H1 (cell line): ENCODE results near the gene PLVAP. TPM values are rescaled to one million over a fixed set of nuclear protein-coding genes. Genes with fewer than 3 reads are reported as not detected.

Experiments used
- CTCF ChIA-PET: fragments of 300-600 bp; sonication (Branson Sonifier 250); formaldehyde crosslinking; loops from one replicate; lab custom pipeline; 2021; ENCODE audit not compliant: partially characterized antibody; lab: Charles Lee
- POLR2A ChIA-PET: fragments of 300-600 bp; sonication (Branson Sonifier 250); formaldehyde crosslinking; loops from one replicate; lab custom pipeline; 2021; ENCODE audit warnings: inconsistent platforms; ENCODE audit not compliant: partially characterized antibody; lab: Charles Lee
- DNase-seq, 2 experiments: peaks; one replicate each; pipeline versions ENCODE4 v3.0.0 to v3.0.0-alpha.2; 2010 to 2022; ENCODE audit warnings: low spot score in 2 of 2, low read depth in 1 of 2, mixed read lengths in 1 of 2
- FAIRE-seq: peaks from 2 replicates; lab custom pipeline; 2011; peaks lifted over from hg19 to GRCh38; lab: Jason Lieb, UNC
- H2AFZ ChIP-seq: 2 replicates; pipeline ENCODE4 v1.8.1; 2012; ENCODE audit warnings: low read length, inconsistent platforms
- H2AK5ac ChIP-seq: 2 replicates; pipeline ENCODE4 v1.6.1; 2013; ENCODE audit warnings: low read depth, low read length
- H2BK120ac ChIP-seq: replicated peaks from 2 replicates; pipeline ENCODE3; 2013; ENCODE audit warnings: low read depth, low read length, inconsistent platforms
- H2BK12ac ChIP-seq: 2 replicates; pipeline ENCODE4 v1.6.1; 2013; ENCODE audit warnings: low read depth, low read length
- H2BK15ac ChIP-seq: 2 replicates; pipeline ENCODE4 v1.6.1; 2013; ENCODE audit warnings: low read length
- H2BK20ac ChIP-seq: 2 replicates; pipeline ENCODE4 v1.6.1; 2013; ENCODE audit warnings: low read length
- H2BK5ac ChIP-seq: 2 replicates; pipeline ENCODE4 v1.6.1; 2013; ENCODE audit warnings: low read depth, low read length
- H3K14ac ChIP-seq: 2 replicates; pipeline ENCODE4 v1.6.1; 2013; ENCODE audit warnings: inconsistent platforms; ENCODE audit not compliant: insufficient read length
- H3K18ac ChIP-seq: 2 replicates; pipeline ENCODE4 v1.6.1; 2013; ENCODE audit warnings: low read length; ENCODE audit errors: extremely low read depth
- H3K23ac ChIP-seq: 2 replicates; pipeline ENCODE4 v1.6.1; 2013; ENCODE audit warnings: inconsistent platforms; ENCODE audit not compliant: insufficient read length
- H3K23me2 ChIP-seq: 2 replicates; pipeline ENCODE4 v1.6.1; 2013; ENCODE audit warnings: low read depth, low read length
- H3K27ac ChIP-seq: 2 replicates; pipeline ENCODE4 v1.6.1; 2011; ENCODE audit warnings: low read depth, low read length, inconsistent platforms
- H3K27me3 ChIP-seq, 4 experiments: replicated peaks in 1 of 4; 1 replicate in 1 of 4; 2 replicates in 3 of 4; pipeline versions ENCODE4 v1.6.1 to v1.8.1; 2011 to 2013; ENCODE audit warnings: low read length in 3 of 4, mild to moderate bottlenecking in 3 of 4, inconsistent platforms in 2 of 4, mixed read lengths in 2 of 4, moderate library complexity in 1 of 4; ENCODE audit not compliant: control insufficient read depth in 3 of 4, insufficient read depth in 3 of 4; ENCODE audit errors: extremely low read depth in 1 of 4
- H3K36me3 ChIP-seq, 4 experiments: 2 replicates each; pipeline versions ENCODE4 v1.6.1 to v1.8.1; 2011 to 2013; ENCODE audit warnings: mild to moderate bottlenecking in 4 of 4, low read length in 3 of 4, moderate library complexity in 2 of 4, control low read depth in 1 of 4, inconsistent platforms in 1 of 4; ENCODE audit not compliant: insufficient read depth in 4 of 4, control insufficient read depth in 2 of 4
- H3K4ac ChIP-seq: replicated peaks from 2 replicates; pipeline ENCODE3; 2013; ENCODE audit warnings: low read length, low read depth, mixed read lengths, inconsistent platforms; ENCODE audit not compliant: insufficient read length
- H3K4me1 ChIP-seq, 4 experiments: replicated peaks in 1 of 4; 1 replicate in 1 of 4; 2 replicates in 3 of 4; pipeline versions ENCODE4 v1.6.1 to v1.8.1; 2011 to 2013; ENCODE audit warnings: low read length in 3 of 4, inconsistent platforms in 2 of 4, mixed read lengths in 1 of 4; ENCODE audit not compliant: insufficient read depth in 4 of 4, control insufficient read depth in 3 of 4
- H3K4me2 ChIP-seq, 2 experiments: 2 replicates each; pipeline versions ENCODE4 v1.6.1 to v1.8.1; 2011 to 2013; ENCODE audit warnings: low read depth in 2 of 2, low read length in 2 of 2, control low read depth in 1 of 2, inconsistent platforms in 1 of 2, mild to moderate bottlenecking in 1 of 2; ENCODE audit not compliant: insufficient read depth in 1 of 2
- H3K4me3 ChIP-seq, 4 experiments: fragments of 200-600, 300-600 bp in 1 of 4; sonication (generic), shearing (Covaris generic), sonication (Bioruptor Twin) in 1 of 4; 2 replicates each; pipeline versions ENCODE4 v1.5.1 to v1.8.1; 2011 to 2016; ENCODE audit warnings: low read length in 4 of 4, low read depth in 3 of 4, control low read depth in 2 of 4, inconsistent platforms in 2 of 4, mild to moderate bottlenecking in 2 of 4, mixed read lengths in 1 of 4, moderate library complexity in 1 of 4; ENCODE audit not compliant: insufficient read depth in 2 of 4; ENCODE audit errors: extremely low read depth in 1 of 4
- H3K56ac ChIP-seq: replicated peaks from 2 replicates; pipeline ENCODE3; 2013; ENCODE audit warnings: low read depth, mild to moderate bottlenecking, mixed read lengths, low read length, inconsistent platforms; ENCODE audit not compliant: insufficient read length
- H3K79me1 ChIP-seq: 2 replicates; pipeline ENCODE4 v1.6.1; 2013; ENCODE audit warnings: low read depth, low read length, control low read depth
- H3K79me2 ChIP-seq, 2 experiments: 2 replicates each; pipeline versions ENCODE4 v1.6.1 to v1.8.1; 2012 to 2013; ENCODE audit warnings: low read length in 2 of 2, mild to moderate bottlenecking in 2 of 2, inconsistent platforms in 1 of 2; ENCODE audit not compliant: insufficient read depth in 2 of 2, control insufficient read depth in 1 of 2
- H3K9ac ChIP-seq, 4 experiments: replicated peaks in 1 of 4; 1 replicate in 1 of 4; 2 replicates in 3 of 4; pipeline versions ENCODE4 v1.6.1 to v1.8.1; 2011 to 2013; ENCODE audit warnings: low read depth in 3 of 4, low read length in 3 of 4, control low read depth in 2 of 4, mild to moderate bottlenecking in 2 of 4, moderate library complexity in 2 of 4, inconsistent platforms in 1 of 4; ENCODE audit errors: extremely low read depth in 1 of 4
- H3K9me3 ChIP-seq, 2 experiments: 2 replicates each; pipeline versions ENCODE4 v1.6.1 to v1.8.1; 2012 to 2013; ENCODE audit warnings: mild to moderate bottlenecking in 2 of 2, moderate library complexity in 2 of 2, control low read depth in 1 of 2, inconsistent platforms in 1 of 2, low read depth in 1 of 2, low read length in 1 of 2, mixed read lengths in 1 of 2; ENCODE audit not compliant: insufficient read depth in 2 of 2
- H4K20me1 ChIP-seq, 2 experiments: replicated peaks in 1 of 2; 2 replicates each; pipeline versions ENCODE3 to v1.8.1; 2011 to 2013; ENCODE audit warnings: inconsistent platforms in 2 of 2, low read length in 2 of 2, mild to moderate bottlenecking in 1 of 2; ENCODE audit not compliant: insufficient read depth in 2 of 2, control insufficient read depth in 1 of 2
- H4K5ac ChIP-seq: 2 replicates; pipeline ENCODE4 v1.6.1; 2013; ENCODE audit warnings: low read length, low read depth, mixed read lengths, inconsistent platforms; ENCODE audit not compliant: insufficient read length
- H4K8ac ChIP-seq: 2 replicates; pipeline ENCODE4 v1.8.0; 2013; ENCODE audit warnings: mild to moderate bottlenecking, moderate library complexity, low read length, inconsistent platforms; ENCODE audit not compliant: insufficient read depth; ENCODE audit errors: extremely low read depth
- H4K91ac ChIP-seq: replicated peaks from 2 replicates; pipeline ENCODE3; 2013; ENCODE audit warnings: low read length, mixed read lengths, inconsistent platforms; ENCODE audit not compliant: insufficient read length
- CREB1 ChIP-seq: IDR thresholded peaks from 2 replicates; pipeline ENCODE4 v1.6.1; 2012; ENCODE audit warnings: inconsistent platforms
- RBBP5 ChIP-seq: IDR thresholded peaks from 2 replicates; pipeline ENCODE4 v1.7.1; 2012; ENCODE audit warnings: low read depth, mild to moderate bottlenecking, inconsistent platforms, low read length, moderate library complexity, borderline replicate concordance
- RFX5 ChIP-seq: IDR thresholded peaks from 2 replicates; pipeline ENCODE4 v1.6.1; 2011; ENCODE audit warnings: low read depth, low read length, improper control_type of control experiment, borderline replicate concordance
- ZNF274 ChIP-seq: IDR thresholded peaks from 2 replicates; pipeline ENCODE4 v1.7.0; 2012; ENCODE audit warnings: low read length, borderline replicate concordance; ENCODE audit errors: extremely low read depth
- WGBS, 2 experiments: shearing (Covaris generic) in 1 of 2; methylation state at CpG; one replicate each; pipeline versions ENCODE4 v1.1.6 to v1.1.7; 2013 to 2015; ENCODE audit warnings: low lambda C conversion rate in 2 of 2, mixed read lengths in 2 of 2, inconsistent platforms in 1 of 2, low coverage in 1 of 2, missing lambda C conversion rate in 1 of 2; ENCODE audit not compliant: insufficient replicate concordance in 2 of 2, insufficient coverage in 1 of 2, insufficient read length in 1 of 2; ENCODE audit errors: extremely low coverage in 1 of 2, missing lambda C conversion rate in 1 of 2; 5-methylcytosine and 5-hydroxymethylcytosine counted together
- polyA plus RNA-seq, 7 experiments: library from polyadenylated mRNA; depleted of rRNA in 3 of 7; stranded (reverse) in 5 of 7; unstranded in 2 of 7; fragments of >200 nt in 5 of 7; fragments of 200-250 nt in 2 of 7; gene quantifications; 1 replicate in 5 of 7; 2 replicates in 1 of 7; 4 replicates in 1 of 7; pipeline versions ENCODE4 v1.2.1 to v1.2.3, GENCODE V29; 2011 to 2013; ENCODE audit warnings: missing spikeins in 2 of 7, mixed read lengths in 2 of 7
- total RNA-seq: library from RNA; stranded (reverse); fragmentation: NEBNext Ultra II Directional; extraction: Animal tissue kit (Norgen Biotek cat#: 25700); gene quantifications from 2 replicates; pipeline ENCODE4 v1.2.1, GENCODE V29; 2021

Gene PLVAP
- total and polyA plus RNA-seq, 2 of the 8 experiments (the other 6 are each of a cell fraction or from before 2014, with no cell fraction given) = 0.32 TPM; not detected in 1

DNA sequence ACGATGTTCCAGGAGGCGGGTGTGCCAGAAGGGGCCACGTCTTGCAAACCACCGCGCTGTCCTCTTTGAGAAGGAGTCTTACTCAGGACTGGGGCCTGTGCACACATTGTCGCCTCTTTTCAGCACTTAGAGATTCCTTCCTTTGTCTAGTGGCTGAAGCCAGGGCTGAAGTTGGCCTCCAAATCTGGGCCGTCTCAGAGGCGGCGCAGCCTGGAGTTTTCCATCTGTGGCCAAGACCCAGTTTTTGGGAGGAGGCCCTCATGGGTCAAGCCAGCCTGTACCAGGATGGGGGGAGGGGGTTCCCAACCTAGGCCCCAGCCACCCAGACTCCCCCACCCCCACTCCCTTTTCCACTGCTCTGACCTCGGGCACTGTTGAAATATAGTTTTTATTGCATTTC lies 54.3 kb downstream of the PLVAP start:
- no peak for DNase-seq
- ChIA-PET CTCF (interaction anchor here (1.2 kb wide), 1 partner anchor 10 kb away, joined by 4 read pairs; no protein-coding TSS in a partner anchor), POLR2A (interaction anchor here (0.6 to 17.1 kb wide), 3 partner anchors 12 to 39 kb away, joined by 3 to 329 read pairs (median 100); partner anchors contain the start of genes ABHD8, ANO8, DDA1 and GTPBP3)
- Histone ChIP-seq H3K27me3 (no peaks in the 10 kb centered on the region), H3K18ac (no peak overlapping the region), H3K23me2 (peaks cover 1% of the 10 kb centered on the region; the same call in 1 of the 2 replicates), H3K27ac (no peak overlapping the region), H3K9me3 (no peaks in the 10 kb centered on the region), H3K56ac (no peak overlapping the region), H2BK15ac (no peak overlapping the region), H3K79me1 (no peaks in the 10 kb centered on the region; the same call in 1 of the 2 replicates), H4K5ac (no peak overlapping the region), H3K79me2 (no peaks in the 10 kb centered on the region), H3K14ac (no peak overlapping the region), H3K4me1 (peaks cover 0 to 12% (median 7%) of the 10 kb centered on the region in 4 experiments; a peak in 4 of 7 replicates), H3K4ac (no peak overlapping the region), H2BK5ac (peak overlapping the region; percentile 79), H2BK20ac (no peak overlapping the region), H4K8ac (no peak overlapping the region), H4K20me1 (peaks cover 0 to 3% of the 10 kb centered on the region in 2 experiments), H3K36me3 (peaks cover 2 to 38% (median 15%) of the 10 kb centered on the region in 4 experiments; a peak in 5 of 8 replicates), H2AK5ac (no peak overlapping the region), H3K23ac (no peak overlapping the region), H3K4me3 (no peak overlapping the region), H2AFZ (no peak overlapping the region), H3K9ac (no peak overlapping the region), H2BK12ac (no peak overlapping the region), H3K4me2 (no peak overlapping the region), H2BK120ac (no peak overlapping the region), H4K91ac (no peak overlapping the region)
- FAIRE-seq = no peak
- TF ChIP-seq CREB1 (no peak), ZNF274 (no peak), RFX5 (no peak), RBBP5 (no peak)
- WGBS, 2 experiments = 84% methylated on average over 9 of the region's 10 CpGs; no CpG with 5 or more reads in 1 of the 2 experiments
